Right atrium auricular region (tissue), 2 donors: ENCODE measurements around the gene SLC19A1. TPM values are rescaled to one million over a fixed set of nuclear protein-coding genes. Genes with fewer than 3 reads are reported as not detected.
"Not testable (repeated sequence)": the region's sequence is repeated elsewhere in the genome, so short reads cannot be mapped to it uniquely, and the experiment has no call there.

Experiments used
- DNase-seq: peaks from one replicate; pipeline ENCODE4 v3.0.0-alpha.2; 2019; ENCODE audit warnings: low spot score
- H3K27ac ChIP-seq, 2 donors: fragments of 200-600 bp; sonication (generic); 1 replicate in 1 of 2; 2 replicates in 1 of 2; pipeline ENCODE4 v1.5.1; 2016 to 2019
- H3K27me3 ChIP-seq, 2 donors: fragments of 200-600 bp; sonication (generic); one replicate each; pipeline versions ENCODE4 v1.5.1 to v1.6.0; 2017 to 2019
- H3K36me3 ChIP-seq: fragments of 200-600 bp; sonication (generic); one replicate; pipeline ENCODE4 v1.5.1; 2016
- H3K4me1 ChIP-seq, 2 donors: fragments of 200-600 bp; sonication (generic); one replicate each; pipeline versions ENCODE4 v1.5.1 to v1.6.0; 2017 to 2019
- H3K4me3 ChIP-seq, 2 donors: fragments of 200-600 bp; sonication (generic); 1 replicate in 1 of 2; 2 replicates in 1 of 2; pipeline ENCODE4 v1.5.1; 2017 to 2019; ENCODE audit warnings: mild to moderate bottlenecking in 1 of 2, moderate library complexity in 1 of 2
- H3K9me3 ChIP-seq, 2 donors: fragments of 200-600 bp; sonication (generic); one replicate each; pipeline ENCODE4 v1.5.1; 2019
- total RNA-seq, 2 donors: library from RNA; depleted of rRNA; stranded (reverse); fragments of >200 nt; gene quantifications; one replicate each; pipeline ENCODE4 v1.1.0, GENCODE V29; 2016
- TF ChIP-seq, protein P1 (sequence below), 2 donors: fragments of 200-600 bp; sonication (generic); IDR thresholded peaks; one replicate each; pipeline ENCODE4 v1.5.1; 2019; ENCODE audit warnings: antibody characterized with exemption in 2 of 2

The SLC19A1 gene
- total RNA-seq, 2 donors from 2014 or later, result 2.2 to 5.3 TPM

DNA sequence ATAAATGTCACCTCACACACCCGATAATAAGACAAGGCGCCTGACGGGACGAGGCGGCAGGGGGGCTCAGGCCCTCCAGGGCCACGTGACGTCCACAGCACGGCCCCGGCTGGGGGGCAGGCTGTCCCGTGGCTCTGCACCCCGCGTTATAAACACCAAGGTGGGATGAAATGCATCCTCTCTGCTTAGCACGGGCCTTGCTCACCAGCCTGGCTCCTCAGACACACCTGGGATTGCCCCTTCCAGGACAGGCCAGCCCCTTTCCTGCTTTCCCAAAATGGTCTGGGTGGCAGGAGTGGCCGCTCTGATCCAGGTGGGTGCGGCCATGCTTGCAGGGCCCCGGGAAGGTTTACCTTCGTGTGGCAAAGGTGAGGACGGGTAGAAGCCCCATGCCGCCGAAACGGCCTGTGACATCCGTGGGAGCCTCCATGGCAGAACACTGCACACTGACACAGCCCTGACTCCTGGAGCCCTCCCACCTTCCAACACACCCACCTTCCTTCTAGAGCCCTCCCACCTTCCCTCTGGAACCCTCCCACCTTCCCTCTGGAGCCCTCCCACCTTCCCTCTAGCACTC lies 35.9 kb downstream of the SLC19A1 start:
- peaks cover under 1% of the 10 kb centered on the region for H3K36me3 ChIP-seq
- no peak overlapping the region for H3K27ac ChIP-seq
- DNase-seq, result no peak

DNA sequence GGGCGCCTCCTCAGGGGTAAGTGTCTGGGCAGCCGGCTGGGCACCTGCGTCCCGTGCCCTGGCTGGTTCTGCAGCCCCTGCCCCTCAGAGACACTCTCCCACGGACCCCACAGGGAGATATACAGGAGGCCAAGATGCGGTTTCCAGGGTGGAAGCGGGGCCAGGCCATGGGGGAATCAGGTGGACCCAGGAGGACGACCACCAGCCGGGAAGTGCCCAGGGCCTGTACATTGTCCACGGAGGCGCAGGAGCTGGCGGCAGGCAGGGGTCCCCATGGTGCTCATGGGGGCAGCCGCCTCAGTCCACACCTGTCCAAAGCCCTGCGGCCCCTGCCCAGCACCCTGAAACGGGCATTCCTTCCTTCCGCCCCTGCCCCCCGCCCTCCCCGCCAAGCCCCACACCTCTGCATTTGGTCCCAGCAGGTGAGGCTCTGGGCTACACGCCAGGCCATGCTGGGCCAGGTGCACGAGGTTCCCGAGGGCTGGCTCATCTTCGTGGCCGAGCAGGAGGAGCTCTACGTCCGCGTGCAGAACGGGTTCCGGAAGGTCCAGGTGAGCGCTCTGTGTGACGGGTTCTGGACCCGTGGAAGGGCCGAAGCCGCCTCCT lies 36.7 kb downstream of the SLC19A1 start:
- Histone ChIP-seq H3K4me1 (no peaks in the 10 kb centered on the region), H3K9me3 (no peaks in the 10 kb centered on the region), H3K27me3 (no peaks in the 10 kb centered on the region), H3K27ac (no peak overlapping the region), H3K4me3 (no peak overlapping the region), H3K36me3 (no peaks in the 10 kb centered on the region)
- TF ChIP-seq, protein P1, sequence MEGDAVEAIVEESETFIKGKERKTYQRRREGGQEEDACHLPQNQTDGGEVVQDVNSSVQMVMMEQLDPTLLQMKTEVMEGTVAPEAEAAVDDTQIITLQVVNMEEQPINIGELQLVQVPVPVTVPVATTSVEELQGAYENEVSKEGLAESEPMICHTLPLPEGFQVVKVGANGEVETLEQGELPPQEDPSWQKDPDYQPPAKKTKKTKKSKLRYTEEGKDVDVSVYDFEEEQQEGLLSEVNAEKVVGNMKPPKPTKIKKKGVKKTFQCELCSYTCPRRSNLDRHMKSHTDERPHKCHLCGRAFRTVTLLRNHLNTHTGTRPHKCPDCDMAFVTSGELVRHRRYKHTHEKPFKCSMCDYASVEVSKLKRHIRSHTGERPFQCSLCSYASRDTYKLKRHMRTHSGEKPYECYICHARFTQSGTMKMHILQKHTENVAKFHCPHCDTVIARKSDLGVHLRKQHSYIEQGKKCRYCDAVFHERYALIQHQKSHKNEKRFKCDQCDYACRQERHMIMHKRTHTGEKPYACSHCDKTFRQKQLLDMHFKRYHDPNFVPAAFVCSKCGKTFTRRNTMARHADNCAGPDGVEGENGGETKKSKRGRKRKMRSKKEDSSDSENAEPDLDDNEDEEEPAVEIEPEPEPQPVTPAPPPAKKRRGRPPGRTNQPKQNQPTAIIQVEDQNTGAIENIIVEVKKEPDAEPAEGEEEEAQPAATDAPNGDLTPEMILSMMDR (IDR thresholded peaks at IDR 0.05), result no peak
- DNase-seq, result no peak

More for the DNA sequence above, 35.9 kb downstream of the SLC19A1 start:
- H3K4me1 ChIP-seq, result no peaks in the 10 kb centered on the region
- H3K9me3 ChIP-seq, result no peaks in the 10 kb centered on the region
- H3K27me3 ChIP-seq, result no peaks in the 10 kb centered on the region
- TF ChIP-seq, protein P1 (IDR thresholded peaks at IDR 0.05), result no peak
- no peak overlapping the region for H3K4me3 ChIP-seq

- TF ChIP-seq, protein P1 (IDR thresholded peaks at IDR 0.05), result no peak
- no peaks in the 10 kb centered on the region for H3K9me3 ChIP-seq
- no peaks in the 10 kb centered on the region for H3K4me1 ChIP-seq
Measured at GRCh38 chr21:45504516-45505415, 37.5 kb downstream of the SLC19A1 start.

DNA sequence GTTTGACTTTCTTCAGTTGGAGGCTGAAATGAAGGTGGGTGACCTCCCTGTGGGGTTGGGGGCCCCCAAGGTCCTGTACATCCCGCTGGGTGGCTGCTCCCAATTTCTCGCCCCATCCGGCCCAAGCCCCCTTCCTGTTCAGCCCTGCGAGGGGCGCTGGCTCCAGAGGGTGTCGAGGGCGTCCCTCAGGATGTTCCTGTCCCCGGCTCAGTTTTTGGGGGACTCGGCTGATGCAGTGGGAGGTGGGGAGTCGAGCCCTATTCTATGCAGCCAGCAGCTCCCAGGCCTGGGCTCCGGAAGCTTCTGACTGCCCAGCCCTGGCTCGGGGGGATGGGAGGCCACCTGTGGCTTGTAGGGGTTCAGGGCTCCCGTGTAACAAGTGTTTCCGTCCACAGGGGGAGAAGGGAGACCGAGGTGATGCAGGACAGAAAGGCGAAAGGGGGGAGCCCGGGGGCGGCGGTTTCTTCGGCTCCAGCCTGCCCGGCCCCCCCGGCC lies 38.2 kb downstream of the SLC19A1 start:
- TF ChIP-seq, protein P1 (IDR thresholded peaks at IDR 0.05), result no peak
- Histone ChIP-seq H3K27ac (no peak overlapping the region), H3K36me3 (peaks cover under 1% of the 10 kb centered on the region), H3K27me3 (no peaks in the 10 kb centered on the region), H3K4me1 (no peaks in the 10 kb centered on the region), H3K4me3 (no peak overlapping the region), H3K9me3 (no peaks in the 10 kb centered on the region)
- no peak for DNase-seq

More at GRCh38 chr21:45504516-45505415, 37.5 kb downstream of the SLC19A1 start:
- Histone ChIP-seq H3K36me3 (no peaks in the 10 kb centered on the region), H3K27ac (no peak overlapping the region), H3K27me3 (no peaks in the 10 kb centered on the region), H3K4me3 (no peak overlapping the region)
- no peak for DNase-seq

GRCh38 chr21:45503226-45503625 lies 39.0 kb downstream of the SLC19A1 start:
- H3K4me1 ChIP-seq, DNase-seq, H3K36me3 ChIP-seq, H3K27me3 ChIP-seq, H3K27ac ChIP-seq, H3K4me3 ChIP-seq, H3K9me3 ChIP-seq: not testable (repeated sequence)

GRCh38 chr21:45502600-45502999 lies 39.6 kb downstream of the SLC19A1 start:
- Histone ChIP-seq H3K9me3 (no peaks in the 10 kb centered on the region), H3K4me3 (no peak overlapping the region), H3K36me3 (peaks cover 13% of the 10 kb centered on the region), H3K27me3 (no peaks in the 10 kb centered on the region), H3K4me1 (no peaks in the 10 kb centered on the region), H3K27ac (no peak overlapping the region)
- TF ChIP-seq, protein P1 (IDR thresholded peaks at IDR 0.05), result no peak
- DNase-seq, result no peak
